Stromal cell of bone marrow (primary cell): ENCODE data around the gene SORCS2.

Experiments used
- DNase-seq: peaks from one replicate; pipeline ENCODE4 v3.0.0-alpha.2; 2012; ENCODE audit warnings: low read depth

The SORCS2 gene

DNA sequence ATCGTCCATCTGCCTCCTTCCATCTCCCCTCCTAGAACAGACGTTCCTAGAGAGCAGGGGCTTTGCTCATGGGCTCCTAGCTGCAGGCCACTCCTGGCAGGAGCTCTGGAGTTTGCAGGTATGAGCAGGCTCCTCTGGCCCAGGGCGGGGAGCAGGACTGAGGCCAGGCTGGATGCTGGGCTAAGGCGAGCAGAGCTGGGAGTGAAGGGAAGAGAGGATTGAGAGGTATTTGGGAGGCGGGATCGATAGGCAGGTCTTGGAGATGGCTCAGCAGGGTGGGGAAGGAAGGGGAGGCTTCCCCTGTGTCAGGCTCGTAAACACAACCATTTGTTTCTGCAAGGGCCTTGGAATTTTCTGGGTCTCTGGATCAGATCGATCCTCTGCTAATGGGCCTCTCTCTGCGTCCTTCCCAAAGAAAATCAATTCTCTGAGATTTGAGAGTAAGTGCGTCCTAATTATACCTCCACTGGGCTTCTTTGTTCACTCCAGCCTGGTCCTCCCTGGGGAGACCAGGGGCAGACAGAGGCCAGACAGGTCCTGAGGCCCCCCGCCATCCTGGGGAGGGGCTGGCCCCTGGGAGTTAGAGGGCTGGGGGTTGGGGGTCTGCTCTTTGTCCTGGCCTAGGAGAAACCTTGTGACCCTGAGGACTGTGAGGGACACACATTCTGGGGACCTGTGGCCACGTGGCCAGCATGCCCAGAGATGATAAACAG is 337.2 kb downstream of the SORCS2 start:
- no peak for DNase-seq

DNA sequence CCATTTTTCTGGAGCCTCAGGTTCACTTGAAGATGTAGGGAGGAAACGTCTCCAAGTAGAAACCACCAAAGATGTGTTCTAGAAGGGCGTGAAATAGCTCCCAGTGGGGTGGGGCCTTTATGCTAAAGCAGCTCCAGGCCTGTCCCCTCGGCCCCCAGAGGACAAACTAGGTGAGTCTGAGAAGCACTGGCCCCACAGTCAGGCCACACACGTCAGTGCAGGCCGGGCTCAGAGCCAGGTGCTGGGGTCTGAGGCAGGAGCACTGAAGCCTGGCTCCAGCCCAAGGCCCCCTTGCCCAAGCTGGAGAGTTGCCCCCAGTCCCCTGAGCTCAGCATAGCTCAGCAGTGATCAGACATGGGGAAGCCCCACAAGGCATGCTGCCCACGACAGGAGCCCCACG is 337.7 kb downstream of the SORCS2 start:
- DNase-seq = no peak

DNA sequence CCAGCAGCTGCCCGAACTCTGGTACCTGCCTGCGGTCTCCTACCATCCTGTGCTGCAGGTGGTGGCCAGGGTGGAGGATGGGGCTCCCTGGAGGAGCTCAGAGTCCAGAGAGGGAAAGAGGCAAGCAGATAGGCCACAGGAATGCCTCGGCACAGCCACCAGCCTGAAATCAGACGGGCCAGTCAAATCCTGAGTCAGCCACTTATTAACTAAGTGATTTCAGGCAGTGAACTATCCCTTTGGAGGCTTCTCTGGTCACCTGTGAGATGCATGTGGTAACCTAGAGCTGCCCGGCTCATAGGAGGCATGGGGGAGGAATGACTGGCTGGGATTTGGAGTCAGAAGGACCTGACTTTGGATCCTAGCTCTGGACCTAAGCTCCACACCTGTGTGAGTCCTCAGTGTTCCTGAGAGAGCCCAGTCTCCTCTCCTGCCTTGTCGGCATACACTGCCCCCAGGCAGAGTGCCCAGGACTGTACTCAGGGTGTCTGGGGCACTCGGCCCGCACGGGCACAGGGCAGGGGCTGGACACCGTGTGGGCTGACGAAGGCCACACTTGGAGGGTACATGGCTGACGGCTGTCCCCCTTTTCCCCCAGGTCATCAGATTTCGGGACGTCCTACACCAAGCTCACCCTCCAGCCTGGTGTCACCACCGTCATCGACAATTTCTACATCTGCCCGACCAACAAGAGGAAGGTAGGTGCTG is 338.7 kb downstream of the SORCS2 start:
- DNase-seq = no peak

DNA sequence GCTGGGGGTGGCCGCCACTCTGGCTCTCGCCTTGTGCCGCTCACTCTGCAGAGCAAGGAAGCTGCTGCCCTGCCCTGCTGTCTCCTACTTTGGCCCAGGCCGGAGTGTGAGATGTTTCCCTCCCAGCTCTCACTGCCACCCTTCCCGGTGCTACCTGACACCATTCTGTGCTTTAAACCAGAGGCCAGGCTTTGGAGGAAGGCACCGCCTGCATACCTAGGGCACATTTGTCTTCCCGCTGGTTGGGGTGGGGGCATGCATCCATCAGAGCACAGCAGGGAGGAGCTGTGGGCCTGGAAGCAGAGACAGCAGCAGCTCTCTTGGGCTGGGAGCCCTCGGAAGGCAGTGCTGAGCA is 339.3 kb downstream of the SORCS2 start:
- no peak for DNase-seq

DNA sequence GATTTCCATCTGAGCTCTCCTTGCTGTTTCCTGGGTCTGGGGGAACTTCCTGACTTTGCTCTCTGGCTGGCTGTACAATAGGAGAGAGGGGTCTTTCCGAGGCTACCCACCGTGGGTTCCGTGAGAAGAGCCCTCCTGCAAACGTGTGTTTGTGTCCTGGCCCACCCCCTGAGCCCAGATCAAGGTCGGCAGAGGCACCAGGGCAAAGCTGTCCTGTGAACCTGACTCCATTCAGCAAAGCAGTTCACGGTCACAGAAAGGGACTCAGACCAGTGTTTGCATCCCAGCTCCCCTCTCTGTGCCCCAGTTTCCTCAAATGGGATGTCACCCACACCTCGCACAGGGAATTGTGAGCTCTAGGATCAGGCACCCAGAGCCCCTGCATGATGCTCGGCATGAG is 339.7 kb downstream of the SORCS2 start:
- no peak for DNase-seq

DNA sequence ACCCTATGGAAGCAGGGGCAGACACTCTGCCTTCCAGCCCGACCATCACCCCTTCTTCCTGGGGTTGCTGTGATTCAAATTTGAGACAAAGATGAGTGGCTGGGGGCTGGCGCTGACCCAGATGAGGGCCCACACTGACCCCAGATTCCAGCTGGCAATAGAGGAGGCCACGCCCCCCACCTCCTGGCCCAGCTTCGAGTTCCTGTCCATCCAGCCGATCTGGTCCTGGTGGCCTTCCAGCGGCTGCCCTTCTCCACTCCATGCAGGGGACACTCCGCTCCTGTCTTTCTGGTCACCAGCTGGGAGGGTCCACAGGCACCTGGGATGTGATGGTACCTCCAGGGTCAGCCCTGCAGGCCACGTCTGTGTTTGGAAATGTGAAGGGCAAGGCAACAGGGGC is 340.9 kb downstream of the SORCS2 start:
- DNase-seq = no peak

DNA sequence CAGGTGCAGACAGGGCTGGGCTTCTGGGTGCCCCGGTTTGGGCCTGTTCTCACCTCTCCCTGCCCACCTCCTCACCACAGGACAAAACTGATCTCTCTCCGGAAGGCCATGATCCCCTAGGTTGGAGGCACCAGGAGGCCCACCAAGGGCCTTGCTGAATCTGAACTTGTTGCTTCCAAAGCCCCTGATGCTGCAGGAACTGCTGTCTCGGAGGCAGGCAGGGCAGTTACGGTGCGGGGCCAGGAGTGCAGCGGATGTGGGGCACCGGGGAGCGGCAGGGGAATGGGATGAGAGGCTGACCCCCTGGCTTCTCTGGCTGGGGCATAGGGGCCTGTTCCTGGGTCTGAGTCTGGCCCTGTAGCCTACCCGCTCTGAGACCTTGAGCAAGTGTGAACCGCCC is 342.8 kb downstream of the SORCS2 start:
- DNase-seq = no peak

DNA sequence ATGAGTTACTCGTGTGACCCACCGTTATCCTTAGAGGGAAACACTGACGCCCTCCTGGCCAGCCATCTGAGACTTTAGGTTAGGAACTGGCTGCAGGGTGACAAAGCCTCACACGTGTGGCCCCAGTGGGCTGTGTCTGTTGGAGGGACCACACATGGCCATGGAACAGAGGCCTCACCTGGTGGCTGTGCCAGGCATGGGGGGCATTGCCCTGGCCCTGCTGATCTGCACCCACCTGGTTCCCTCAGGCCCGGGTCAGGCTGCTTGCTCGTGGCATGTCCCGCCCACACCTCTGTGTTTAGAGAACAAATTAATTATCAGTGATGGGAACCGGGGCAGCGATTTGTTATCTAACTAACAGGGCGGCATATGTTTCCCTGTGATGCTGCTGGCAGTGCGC is 343.3 kb downstream of the SORCS2 start:
- DNase-seq = no peak

DNA sequence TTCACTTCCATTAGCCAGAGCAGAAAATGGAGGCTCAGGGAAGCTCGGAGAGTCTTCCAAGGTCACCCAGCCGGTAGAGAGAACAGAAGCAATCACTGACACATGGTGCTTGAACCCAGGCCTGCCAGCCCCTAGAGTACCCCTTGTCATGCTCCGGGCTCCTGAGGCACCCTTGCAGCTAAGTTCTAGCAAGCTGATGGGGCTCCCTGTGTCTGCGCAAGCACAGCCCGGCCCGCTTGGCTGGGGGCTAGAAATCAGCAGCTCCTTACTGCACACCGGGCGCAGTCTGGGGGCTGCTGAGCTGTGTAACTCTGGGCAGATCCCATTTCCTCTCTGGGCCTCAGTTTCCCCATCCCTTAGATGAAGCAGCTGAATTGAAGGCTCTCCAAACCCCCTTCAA is 344.5 kb downstream of the SORCS2 start:
- no peak for DNase-seq

DNA sequence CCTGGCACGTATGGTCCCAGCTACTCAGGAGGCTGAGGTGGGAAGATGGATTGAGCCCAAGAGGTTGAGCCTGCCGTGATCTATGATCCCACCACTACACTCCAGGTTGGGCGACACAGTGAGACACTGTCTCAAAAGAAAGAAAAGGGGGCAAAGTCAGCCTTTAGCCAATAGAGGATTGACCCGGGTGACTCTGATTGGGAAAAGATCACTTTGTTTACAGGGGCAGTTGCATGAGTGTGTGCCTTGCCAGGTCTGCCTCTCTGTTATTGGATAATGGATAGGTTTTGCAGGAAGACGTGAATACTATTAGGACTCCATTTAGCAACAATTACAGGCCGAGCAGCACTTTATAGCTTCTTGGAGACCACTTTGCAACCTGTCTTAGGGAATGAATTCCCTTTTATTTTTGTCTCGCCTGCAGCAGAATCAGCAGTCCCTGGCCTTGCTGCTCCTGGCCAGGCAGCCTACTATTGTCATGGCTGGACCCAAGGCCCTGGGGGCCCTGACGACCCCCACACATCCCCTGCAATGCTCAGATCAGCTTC is 345.6 kb downstream of the SORCS2 start:
- DNase-seq = no peak

DNA sequence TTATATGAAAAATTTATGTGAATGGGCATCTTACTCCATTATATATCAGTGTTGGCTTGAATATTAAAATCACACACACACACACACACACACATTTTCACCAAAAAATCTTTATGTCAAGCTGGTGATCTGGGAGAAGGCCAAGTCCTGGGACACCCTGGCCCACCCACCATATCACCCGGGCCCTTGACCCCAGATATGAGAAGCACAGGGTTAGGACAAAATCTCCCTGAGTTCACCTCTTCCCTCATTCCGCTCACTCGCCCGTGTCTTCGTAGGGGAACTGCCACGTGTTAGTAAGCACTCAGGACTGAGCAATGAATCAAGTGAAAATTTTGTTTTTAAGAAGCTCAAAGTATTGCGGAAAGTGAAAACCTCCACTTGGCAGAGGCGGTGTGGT is 346.2 kb downstream of the SORCS2 start:
- DNase-seq = no peak

DNA sequence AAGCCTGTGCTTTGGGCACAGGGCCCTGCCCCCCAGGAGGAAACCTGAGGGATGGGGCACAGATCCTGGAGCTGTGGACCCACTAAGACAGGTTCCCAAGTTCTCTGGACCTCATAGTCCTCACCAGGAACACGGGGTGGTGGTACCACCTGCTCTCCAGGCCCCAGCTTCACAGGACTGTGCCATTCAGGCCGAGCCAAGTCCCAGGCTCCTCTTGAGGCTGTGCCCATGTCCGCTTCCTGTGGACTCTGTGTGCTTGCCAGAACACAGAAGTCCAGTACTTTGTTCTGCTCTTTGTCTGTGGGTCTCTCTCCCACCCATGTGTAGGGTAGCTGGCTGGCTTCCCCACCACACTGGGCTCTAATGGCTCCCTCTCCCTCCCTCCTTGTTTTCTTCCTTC is 346.8 kb downstream of the SORCS2 start:
- no peak for DNase-seq

DNA sequence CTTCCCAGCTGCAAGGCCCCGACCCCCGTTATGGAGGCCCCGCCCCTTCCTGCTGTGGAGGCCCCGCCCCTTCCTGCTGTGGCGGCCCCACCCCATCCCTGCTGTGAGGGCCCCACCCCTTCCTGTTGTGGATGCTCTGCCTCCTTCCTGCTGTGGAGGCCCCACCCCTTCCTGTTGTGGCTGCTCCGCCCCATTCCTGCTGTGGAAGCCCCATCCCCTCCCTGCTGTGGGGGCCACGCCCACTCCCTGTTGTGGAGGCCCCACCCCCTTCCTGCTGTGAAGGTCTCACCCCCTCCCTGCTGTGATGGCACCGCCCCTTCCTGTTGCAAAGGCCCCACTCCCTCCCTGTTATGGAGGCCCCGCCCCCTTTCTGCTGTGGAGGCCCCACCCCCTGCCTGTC is 347.3 kb downstream of the SORCS2 start:
- no peak for DNase-seq

DNA sequence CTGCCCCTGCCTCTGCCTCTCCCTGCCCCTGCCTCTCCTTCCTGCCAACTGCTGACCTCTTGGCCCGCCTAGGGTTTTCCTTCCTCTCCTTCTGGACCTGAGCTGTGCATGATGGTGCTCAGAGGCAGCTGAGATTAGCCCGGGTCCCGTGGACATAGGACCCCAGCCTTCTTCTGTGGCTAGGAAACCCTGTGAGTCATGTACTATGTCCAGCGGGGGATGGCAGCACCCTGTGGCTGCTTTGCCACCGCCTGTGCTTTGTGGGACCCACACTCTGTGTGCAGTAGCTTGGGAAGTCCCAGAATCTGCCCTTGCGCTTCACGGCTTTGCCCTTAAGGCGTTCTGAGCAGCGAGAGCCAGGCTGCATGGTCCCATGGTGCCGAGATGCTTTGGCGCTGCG is 347.9 kb downstream of the SORCS2 start:
- no peak for DNase-seq

DNA sequence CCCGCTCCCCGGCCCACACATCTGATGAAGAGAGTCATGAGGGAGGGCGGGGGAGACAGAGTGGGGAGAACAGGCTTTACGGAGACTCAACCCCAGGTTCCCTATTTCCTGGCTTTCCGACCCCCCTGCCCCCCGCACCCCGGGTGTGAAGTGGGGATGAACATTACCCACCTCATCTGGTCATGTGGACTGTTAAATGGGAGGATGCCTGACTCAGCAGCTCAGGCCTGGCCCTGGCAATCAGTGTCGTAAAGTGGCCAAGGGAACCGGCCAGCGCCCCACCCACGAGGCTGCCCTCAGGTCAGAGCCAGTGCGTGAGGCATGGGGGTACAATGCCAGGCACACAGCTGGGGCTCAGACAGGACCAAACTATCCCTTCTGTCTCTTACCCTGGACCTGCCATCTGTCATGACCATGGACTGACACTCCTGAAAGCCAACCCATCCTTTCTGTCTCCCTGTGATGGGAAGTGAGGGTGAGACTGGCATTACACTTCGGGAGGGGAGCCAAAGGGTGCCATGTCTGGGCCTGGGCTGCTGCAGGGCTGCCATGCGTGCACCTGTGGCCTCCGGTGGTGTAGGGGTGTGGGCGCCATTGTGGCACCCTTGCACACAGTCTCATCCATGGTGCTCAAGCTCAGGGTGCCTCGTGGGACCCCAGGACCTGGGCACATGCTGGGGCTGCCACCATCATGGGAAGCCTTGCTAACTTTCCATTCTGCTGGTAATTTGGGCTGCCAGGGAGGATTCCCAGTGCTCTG is 348.5 kb downstream of the SORCS2 start:
- DNase-seq = no peak

DNA sequence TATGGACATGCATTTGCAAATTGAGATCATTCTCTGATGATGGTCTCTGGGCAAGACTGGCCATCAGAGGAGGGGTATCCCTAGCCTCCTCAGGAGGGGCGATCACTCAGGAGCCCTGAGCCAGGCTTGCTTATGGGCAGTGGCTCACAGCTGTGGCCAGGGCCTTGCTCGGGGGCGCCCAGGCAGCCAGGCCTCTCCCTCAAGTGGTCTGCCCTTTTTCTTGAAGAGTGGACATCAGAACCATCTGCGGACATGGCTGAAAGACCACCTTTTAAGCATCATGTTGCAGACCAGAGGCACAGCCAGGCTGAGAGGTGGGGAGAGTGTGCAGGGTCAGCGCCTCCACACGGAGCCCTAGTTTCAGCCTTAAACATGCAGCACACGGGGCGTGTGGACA is 349.1 kb downstream of the SORCS2 start:
- no peak for DNase-seq

DNA sequence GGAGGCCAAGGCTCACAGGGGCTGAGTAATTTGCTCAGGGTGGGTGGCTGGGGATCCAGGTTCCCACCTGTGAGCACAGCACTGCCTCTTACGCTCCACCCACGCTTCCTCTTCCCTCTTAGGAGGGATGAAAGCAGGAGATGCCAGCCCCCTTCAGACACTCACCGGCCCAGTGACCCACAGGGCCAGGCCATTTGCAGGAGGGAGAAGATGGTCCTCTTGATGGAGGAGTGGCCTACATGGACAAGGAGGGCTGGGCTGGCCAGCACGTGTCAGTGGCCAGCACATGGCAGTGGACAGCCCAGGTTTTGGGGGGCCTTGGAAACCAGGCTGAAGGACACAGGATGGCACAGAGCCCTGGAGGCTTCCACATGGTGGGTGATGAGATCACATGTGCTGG is 350.4 kb downstream of the SORCS2 start:
- no peak for DNase-seq

DNA sequence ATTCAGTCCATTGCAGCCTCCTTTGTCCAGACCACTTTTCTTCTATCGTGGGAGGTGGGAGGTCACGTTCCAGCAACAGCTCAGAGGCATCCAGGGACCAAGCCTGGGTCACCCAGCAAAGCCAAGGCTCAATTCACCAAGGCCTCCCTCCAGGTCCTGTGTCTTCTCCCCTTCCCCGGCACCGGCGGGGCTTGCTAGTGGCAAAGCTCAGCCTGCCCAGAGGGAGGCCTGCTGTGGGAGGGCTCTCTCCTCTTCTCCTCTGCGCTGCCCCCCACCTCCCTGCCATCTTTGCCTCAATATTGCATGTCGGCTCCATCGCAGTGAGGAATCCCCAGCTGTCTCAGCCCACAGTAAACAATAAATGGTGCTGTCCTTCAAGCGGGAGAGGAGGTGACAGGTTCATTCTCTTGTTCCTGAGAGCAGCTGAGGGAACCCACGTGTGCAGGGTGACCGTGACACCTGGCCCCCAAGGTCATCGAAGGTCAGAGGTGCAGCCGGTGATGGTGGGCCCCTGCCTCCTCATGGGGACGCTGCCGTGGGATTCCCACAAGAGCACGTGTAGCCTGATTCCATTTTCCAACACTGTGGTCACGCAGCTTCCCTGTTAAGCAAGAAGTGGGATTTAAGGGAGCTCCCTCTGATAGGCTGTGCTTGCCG is 353.9 kb downstream of the SORCS2 start:
- DNase-seq = no peak

DNA sequence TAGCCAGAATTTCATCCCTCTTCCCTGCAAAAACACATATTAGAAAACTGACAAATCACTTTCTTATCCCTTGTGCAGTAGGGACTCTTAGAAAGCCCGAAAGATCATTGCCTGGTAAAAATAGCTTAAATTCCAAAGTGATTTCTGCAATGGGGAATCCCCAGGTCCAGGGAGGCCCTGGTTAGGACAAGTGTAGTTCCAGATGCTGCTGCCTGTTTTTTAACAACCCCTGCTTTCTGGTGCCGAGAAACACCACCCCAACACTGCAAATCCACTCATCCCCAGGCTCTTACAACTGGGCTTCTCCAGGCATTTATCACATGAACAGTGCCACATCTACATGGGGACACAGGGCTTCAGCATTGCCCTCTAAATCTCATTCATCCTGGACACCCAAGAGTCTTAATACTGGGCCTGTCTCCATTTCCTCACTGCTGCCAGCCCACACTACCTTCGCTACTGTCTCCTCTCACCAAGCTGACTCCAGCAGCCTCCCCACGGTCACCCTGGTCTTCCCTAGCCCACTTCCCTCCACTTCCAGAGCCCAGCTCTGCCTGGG is 354.6 kb downstream of the SORCS2 start:
- peak; percentile 8 for DNase-seq

DNA sequence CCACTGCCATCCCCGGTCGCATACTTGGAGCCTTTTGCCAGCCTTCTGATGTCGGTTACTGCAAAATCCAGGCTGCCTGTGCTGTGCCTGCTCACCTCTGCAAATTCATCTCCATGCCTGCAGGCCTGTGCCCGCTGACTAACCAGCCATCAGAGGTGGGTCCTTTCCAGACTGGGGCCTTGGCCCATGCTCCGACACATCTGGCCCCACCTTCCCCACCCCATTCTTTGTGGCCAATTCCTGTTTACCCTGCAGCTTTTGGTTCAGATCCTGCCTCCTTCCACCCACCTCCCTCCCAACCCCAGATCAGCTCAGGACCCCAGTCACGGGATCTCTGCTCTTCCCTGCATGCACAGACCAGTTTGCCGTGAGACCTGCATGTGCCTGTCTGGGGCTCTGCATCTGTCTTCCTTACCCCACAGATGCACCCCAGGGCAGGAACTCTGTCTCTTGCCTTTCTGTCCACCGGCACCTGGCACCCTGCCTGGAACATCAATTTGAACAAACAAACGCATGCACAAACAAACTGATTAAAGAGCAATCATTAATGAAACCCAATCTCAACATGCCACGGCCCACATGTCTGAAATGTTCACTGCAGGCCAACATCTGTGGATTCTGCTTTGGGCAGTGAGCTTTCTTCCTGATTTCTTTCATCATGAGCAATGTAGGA is 355.2 kb downstream of the SORCS2 start:
- DNase-seq = no peak

DNA sequence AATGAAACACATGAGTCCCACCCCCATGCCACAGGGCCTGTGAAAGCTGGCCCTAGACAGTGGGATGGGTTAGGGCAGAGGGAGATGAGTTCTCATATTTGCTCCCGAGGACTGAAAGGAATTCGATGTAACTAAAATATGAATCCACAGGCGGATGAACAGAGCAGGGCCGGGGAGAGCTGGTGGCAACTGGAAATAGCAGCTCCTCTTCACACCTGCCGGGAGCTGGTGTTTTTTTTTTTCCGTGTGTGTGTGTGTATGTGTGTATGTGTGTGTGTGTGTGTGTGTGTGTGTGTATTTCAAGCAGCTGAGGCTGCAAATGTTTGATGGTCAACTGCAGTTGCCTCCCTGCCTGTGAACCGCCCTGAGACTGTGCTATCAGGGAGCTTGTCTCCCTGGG is 357.5 kb downstream of the SORCS2 start:
- no peak for DNase-seq

DNA sequence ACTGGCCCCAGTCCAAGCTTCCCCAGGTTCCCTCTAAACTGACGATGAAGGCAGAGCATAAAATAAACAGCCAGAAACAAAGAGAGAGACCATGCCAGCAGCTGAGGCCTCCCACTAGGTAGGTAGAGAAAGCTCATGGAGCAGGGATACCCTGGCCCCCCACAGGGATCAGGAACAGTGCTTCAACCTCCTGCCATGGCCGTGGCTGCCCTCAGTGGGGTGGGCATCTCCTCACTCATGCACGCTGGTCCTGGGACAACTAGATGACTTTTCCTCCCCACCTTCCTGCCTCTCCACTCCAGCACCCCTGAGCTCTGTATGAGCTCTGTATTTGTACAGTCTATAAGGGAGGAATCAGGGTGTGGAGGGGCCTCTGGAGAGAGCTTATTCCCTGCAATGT is 360.1 kb downstream of the SORCS2 start:
- no peak for DNase-seq
